SKM-1 (cell line): ENCODE results near the gene POLR3K.
"Not testable (repeated sequence)": the region's sequence is repeated elsewhere in the genome, so short reads cannot be mapped to it uniquely, and the experiment has no call there.

Source experiments
- DNase-seq: peaks from one replicate; lab custom pipeline; 2025; ENCODE audit not compliant: unreplicated experiment; lab: John Stamatoyannopoulos, UW

The POLR3K gene

DNA sequence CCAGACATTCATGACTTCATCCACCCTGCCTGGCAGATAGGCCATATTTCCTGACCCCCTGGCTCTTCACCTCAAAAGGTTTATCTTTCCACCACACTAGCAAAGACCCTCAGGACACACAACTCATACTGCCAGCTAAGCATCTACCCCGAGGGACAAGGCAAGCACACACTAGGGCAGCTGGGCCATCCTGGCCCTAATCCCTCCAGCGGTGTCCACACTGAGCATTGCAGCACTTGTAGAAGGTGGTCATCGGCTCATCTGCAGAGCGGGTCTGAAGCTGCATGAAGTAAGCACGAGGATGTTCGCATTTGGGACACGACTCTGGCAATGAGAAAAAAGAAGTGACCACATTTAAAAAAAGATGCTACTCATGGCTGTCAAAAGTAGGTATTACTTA is 6.2 kb downstream of the POLR3K start:
- DNase-seq, result no peak

DNA sequence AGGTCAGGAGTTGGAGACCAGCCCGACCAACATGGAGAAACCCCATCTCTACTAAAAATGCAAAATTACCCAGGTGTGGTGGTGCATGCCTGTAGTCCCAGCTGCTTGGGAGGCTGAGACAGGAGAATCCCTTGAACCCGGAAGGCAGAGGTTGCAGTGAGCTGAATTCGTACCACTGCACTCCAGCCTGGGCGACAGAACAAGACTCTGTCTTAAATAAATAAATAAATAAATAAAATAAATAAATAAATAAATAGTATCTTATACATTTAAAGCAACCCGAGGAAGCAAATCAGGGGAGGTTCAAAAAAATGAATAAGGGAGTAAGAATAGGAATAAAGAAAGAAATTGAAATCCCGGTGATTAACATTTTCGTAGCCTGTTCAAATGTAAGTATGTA is 6.9 kb downstream of the POLR3K start:
- DNase-seq, result not testable (repeated sequence)

DNA sequence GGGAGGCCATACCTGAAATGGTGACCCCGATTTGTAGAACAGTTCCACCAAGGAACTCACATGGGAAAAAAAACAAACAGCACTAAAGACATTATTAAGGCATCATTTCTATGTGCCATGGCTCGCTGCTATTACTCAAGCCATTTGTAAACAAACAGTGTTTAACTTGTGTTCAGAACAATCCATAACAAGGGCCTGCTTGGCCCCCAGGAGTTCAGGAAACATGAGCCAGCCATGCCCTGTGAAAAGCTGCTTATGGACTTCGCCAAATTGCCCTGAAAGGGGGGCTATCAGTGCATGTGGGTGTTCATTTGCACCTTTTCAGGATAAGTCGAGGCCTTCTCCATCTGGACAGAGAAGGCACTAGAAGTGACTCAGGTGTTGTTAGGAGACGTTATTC is 8.0 kb downstream of the POLR3K start:
- DNase-seq, result no peak

DNA sequence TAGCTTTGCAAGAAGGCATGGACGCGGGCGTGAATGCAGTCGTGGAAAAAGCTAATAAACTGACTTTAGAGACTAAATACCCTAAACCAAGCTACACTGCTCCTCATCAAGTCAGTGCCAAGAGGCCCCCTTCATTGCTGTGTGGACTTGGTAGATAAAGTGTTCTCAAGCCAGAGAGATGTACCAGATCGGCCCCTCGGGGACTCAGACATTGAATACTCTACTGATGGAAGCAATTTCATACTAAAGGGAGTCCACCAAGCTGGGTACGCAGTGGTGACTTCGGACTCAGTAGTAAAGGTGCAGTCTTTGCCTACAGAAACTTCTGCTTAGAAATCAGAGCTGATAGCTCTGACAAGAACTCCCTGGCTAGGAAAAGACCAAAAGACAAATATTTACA is 8.8 kb downstream of the POLR3K start:
- no peak for DNase-seq

DNA sequence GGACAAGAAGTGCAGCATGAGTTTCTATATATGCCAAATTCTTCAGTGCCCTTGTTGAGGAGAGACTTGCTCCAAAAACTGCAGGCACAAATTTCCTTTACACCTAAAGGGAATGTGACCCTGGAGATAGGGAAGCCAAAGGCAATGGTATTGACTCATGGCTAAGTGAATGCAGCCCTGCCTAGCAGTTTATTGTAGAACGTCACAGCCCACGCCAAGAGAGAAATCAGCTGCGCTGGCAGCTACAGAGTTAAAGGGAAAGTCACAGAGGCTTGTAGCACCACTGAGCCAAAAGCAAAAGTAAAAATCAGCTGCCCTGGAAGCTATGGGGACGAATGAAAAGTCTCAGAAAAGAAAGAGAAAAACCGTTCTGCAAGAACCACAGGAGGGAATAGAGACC is 10.1 kb downstream of the POLR3K start:
- no peak for DNase-seq

DNA sequence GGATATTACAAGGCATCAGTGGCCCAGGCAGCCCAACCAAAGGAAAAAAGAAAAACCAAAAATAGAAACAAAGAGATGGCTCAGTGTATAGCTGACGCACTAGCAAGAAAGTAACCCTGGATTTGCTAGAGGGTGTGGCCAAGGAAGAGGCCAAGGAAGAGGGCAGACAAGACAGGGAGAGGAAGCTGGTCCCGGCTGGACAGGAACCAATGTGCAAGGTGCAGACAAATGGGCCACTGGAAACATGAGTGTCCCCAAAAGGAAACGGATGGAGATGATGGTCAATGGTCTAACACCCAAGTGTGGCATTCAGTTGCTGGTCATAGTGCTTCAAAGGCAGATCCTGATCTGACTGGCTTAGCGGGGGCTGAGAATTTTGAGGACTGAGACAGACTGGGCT is 10.7 kb downstream of the POLR3K start:
- DNase-seq, result no peak

DNA sequence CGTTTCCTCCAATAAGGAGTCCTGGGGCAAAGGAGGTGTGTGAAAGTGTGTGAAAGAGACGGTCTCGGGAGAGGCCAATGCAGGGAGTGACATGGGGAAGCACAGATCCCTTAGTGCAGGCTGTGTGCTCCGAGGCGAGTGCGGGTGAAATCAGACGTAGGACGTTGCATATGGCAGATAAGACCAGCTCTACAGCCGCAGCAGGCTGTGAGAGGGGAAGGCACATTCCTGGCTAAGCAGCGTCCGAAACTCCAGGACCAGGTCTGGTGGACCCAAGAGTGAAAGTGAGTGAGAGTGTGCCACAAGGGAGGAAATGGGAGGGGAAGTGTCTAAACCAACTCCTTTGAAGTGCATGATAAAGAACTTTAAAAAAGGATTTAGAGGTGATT is 11.3 kb downstream of the POLR3K start:
- DNase-seq, result no peak

DNA sequence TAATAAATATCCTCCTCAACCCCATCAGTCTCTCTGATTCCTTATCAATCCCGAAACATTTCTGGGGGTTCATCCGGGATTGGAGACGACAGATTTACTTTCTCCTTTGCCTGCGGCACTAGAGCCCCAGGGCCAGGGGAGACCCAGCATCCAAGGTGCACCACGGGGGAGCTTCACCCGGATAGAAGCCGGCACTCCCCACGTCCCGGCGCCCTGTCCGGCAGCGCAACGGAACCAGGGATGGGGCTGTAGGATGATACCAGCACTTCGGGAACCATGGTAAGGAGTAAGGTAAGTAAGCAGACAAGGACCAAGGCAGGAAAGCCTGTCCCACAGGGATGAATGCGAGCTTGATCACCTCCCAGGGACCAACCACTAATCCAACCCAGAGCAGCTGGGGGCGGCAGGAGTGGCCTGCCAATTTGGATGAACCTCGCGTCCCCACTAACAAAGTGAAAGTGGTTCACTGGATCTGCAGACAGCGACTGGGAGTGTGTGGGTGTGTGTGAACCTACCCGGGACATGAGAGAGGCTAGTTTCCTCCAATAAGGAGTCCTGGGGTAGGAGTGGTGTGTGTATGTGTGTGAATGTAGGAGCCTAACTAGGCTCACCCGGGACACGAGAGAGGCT is 11.9 kb downstream of the POLR3K start:
- no peak for DNase-seq

DNA sequence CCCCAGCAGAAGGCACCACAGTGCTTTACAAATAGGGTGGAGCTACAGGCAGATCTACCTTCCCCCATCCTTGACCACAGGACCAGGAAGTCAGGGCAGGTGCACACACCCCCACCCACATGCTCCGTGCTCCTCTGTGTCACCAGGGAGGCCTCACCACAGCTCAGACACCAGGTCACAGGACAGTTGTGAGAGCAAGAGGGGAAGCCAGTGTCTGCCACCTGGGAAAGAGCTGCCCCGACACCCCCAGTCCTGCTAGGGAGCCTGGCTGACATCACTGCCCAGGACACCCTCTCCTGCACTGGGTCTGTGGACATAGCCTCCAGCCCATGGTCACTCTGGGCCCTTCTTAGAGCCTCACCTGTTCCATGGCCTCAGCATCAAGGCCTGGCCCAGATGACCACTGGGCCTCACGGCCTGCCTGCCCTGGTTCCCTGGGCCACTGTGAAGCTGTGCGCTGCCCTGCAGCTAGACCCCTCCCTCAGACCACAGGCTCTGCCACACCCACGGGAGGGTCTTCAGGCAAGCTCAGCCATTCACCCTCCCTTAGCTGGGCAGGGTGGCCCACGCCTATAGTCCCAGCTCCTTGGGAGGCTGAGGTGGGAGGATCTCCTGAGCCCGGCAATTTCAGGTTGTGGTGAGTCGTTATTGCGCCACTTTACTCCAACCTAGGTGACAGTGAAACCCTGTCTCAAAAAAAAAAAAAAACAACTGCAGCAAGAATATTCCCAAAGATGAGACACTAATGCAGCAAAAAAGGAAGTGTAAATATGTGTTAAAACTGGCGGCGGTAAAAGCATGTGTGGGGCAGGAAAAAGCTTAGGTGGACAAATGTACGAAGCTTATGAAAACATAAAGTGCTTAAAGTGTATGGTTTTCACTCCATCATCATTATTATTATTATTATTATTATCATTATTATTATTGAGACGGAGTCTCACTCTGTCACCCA is 14.2 kb downstream of the POLR3K start:
- DNase-seq, result peak; percentile 19

DNA sequence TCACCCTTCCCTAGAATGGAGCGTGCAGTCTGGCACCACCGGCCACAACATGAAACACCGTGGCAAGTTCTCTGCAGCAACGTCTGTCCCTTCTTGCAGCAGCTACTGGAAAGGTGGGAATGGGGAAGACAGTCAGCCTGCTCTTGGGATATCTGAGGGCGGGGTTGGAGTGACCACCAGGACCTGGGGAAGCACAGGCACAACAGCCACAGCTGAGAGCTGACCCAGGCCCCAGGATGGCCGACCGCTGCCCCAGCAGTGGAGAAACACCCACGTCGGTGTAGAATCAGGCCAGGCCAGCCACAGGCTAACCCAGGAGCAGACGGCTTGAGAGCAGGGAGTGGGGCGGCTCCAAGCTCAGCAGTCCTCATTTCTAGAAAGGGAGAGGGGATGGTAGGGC is 15.2 kb downstream of the POLR3K start:
- DNase-seq, result not testable (repeated sequence)

DNA sequence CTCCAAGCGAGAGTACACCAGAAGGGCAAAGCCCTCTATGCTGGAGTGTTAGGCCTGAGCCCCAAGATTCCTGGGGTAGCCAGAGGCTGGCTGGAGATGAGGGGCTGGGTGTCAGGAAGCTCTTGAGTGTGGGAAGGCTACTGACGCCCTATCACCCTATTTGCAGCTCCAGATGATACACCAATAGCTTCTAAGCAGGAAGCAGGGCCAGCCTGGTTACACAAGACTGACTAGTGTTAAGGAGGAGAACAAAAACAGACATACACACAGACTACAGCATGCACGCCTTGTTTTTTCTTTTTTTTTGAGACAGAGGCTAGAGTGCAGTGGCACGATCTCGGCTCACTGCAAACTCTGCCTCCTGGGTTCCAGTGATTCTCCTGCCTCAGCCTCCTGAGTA is 15.9 kb downstream of the POLR3K start:
- DNase-seq, result peak; percentile 25

DNA sequence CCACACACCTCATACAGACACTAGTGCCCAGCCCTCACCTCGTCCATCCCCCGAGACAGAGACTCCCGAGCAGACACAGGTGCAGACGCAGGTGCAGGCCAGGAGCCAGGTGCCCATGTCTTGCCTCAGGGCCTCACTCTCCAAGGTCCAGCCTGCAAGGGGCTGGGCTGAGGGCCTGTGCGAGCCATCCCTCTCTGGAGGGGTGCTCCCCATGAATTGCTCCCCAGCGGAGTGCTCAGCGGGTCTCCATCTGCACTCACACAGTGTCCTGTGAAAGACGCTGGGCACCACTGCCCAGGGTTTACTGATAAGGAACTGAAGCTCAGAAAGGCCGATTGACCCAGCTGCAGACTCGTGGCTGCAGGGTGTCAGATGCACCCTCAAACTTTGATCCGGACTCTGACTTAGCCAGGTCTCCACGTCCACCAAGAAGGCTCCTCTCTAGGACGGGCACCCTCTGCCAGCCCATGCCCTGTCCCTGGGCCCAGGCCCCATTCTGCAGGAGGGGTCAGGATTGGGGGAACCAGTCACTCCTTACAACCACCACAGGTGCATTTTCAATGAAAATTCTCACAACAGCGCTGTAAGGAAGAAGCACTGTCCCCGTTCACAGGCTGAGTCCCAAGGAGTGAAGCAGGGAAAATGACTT is 16.9 kb downstream of the POLR3K start:
- no peak for DNase-seq

DNA sequence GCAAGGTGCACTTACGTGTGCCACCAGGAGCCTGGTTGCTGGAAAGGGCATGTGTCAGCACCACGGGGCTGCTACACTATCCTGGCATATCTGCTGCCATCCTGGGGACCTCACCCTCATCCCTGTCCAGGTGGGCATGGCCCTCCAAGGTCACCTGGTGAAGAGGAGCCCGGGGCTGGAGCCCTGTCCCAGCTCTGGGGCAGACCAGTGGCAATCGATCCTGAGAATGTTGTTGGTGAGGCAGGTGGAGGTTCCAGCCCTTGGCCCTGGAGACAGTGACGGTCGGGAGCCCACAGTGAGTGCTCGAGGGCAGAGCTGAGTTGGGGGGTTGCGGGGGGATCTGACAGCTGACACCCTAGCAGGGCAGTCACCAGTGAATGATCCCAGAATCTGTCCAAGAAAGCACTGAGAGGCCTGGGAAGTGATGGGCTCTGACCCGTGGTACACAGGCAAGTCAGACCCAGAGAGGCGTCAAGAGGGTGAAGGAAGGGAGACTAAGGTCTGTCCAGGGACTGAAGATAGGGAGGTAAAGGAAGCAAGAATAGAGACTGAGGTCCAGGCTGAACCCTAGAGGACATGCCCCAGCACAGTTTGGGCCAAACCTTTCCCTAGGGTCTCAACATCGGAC is 17.6 kb downstream of the POLR3K start:
- DNase-seq, result no peak

DNA sequence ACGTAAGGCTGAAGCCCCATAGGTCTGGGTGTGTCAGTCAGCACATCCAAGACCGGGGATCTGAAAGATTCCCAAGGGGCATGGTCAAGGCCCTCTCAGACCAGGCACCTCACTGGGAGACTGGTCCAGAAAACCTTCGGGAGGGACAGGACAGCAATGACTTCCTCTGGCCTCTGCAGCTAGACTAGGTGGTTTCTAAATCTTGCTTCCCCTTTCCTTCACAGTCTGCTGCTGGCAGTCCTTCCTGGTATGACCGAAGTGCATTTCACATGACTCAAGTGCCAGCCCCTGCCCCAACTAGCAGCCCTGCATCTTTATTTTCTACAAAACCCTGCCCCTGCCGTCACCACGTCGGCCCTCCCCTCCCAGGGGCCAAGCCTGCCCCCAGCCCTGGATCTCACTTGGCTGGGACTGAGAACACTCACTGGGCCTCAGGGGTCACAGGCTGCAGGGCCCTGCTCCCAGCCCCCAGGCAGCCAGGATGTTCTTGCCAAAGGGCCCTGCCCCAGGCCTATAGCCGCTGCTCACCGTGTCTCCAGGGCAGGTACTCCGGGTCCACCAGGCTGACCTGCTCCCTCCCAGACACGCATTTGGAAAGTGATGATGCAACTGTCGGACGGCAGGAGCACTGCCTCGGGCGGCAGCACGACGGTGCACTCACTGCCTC is 18.3 kb downstream of the POLR3K start:
- DNase-seq, result peak; percentile 80

DNA sequence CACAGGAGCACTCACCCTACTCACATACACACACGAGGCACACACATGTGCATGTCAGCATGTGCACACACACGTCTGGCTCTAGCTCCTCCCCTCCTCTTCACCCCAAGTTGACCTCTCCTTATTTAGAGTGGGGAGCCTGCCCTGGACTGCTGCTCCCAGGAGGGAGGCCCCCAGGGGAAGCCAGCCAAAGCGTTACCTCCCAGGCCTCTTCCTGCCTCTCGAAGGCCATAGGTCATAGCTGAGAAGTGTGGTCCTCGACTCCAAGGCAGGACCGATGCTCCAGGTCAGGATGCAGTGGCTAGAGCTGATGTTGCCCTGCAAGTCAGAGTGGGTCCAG is 18.8 kb downstream of the POLR3K start:
- DNase-seq, result no peak

DNA sequence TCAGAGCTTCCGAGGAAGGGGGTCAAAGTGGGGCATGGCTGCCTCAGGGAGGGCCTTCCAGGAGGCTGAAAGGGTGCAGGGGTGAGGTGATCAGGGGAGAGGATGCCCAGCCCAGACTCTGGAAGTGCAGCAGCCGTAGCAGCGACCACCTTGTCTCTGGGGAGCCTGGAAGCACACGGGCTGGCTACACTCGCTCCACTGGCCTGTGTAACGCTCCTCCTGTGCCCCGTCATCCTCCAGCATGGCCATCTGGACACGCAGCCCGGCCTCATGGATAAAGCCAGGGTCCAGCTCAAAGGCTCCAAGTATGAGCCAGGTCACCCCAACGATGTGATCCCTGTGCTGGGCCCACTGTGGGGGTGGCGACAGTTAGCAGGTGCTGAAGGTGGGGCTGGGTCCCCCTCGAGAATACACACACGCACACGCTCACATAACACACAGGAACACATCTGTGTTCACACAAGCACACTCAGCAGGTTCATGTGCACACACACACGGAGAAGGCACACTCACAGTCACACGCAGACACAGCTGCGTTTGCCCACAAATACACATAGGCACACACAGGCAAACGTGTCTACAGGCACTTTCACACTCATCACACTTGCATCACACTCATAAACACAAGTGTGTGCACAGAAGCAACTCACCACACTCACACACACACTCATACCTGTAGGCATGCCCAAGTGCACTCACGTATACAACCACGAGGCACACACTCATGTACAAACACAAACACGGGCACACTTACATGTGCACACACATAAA is 19.3 kb downstream of the POLR3K start:
- no peak for DNase-seq

DNA sequence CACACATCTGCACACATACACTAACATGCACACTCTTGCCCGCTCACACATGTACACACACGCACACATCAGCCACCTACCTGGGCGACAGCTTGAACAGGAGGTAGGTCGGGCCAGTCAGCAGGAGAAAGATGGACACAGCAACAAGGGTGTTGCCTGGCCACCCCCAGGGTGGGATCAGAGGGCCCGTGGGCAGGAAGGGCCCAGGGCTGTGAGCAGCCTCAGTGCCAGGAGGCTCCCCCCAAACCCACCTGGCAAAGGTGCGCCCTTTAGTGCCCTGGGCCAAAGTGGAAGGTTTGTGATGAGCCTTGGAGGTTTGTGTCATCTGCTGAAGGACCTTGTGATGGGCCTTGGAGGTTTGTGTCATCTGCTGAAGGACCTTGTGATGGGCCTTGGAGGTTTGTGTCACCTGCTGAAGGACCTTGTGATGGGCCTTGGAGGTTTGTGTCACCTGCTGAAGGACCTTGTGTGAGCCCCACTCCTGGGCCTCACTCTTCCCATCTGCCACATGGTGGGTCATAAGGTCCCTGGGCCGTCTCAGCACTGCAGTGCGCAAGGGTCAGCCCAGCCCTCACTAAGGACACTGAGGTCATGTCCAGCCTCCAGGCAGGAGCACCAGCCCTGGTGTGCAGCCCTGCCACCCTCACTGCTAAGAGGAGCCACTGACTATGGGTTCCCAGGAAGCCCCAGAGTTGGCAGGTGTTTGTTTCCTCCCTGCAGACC is 20.1 kb downstream of the POLR3K start:
- not testable (repeated sequence) for DNase-seq

DNA sequence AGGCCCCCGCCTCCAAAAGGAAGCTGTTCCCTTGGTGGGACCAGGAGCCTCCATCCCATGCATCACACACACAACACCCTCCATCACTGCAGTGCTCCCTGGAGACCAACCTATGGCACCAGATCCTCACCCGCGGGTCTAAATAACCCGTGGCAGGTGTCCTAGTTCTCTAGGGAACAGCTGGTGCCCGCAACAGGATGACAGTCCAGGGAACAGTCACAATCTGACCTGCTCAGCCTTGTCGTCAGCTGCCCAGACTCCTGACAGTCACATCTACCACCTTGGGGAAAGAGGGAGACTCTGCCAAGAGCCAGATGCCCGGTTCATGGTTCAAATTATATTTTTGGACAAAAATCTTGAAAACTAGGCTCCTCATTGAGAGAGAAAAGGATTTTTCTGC is 22.8 kb downstream of the POLR3K start:
- not testable (repeated sequence) for DNase-seq

DNA sequence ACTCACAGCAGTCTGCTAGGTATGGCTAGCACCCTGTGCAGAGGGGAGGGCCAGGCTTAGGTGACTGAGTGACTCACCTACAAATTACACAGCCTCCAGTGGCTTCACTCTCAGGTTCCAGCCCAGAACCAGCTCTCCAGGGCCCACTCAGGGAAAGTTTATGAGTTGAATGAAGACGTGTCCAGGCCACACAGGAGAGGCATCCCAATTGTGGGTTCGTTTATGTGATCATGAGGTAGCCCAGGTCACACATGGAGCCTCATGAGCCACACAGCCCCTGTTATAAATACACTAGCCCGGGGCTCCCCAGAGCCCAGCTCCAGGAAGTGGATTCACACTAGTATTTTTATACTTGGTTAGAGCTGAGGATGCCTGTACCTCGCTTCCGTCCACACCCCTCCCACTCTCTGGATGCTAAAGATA is 27.5 kb downstream of the POLR3K start:
- DNase-seq, result not testable (repeated sequence)

DNA sequence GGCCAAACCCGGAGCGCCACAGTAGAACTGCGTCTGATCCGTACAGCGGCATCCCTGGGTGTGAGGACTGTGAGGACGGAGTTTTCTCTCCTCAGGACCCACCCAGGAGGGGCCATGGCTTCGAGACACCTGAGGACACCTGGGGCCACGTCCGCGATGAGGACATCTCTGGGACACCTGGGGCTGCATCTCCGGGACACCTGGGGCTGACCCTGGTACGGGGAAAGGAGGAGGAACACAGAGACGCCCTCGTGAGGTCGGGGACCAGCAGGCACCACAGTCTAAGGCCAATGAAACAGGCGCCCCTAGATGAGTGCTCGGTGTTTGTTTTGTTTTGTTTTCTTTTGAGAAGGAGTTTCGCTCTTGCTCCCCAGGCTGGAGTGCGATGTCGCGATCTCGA is 29.3 kb downstream of the POLR3K start:
- not testable (repeated sequence) for DNase-seq
